Hematopoietic multipotent progenitor cell treated with erythropoietin and hydrocortisone succinate and interleukin-3 and kit ligand, for 8 days (in vitro differentiated cells): ENCODE results near the gene SMIM10L2A.
"Not testable (repeated sequence)": the region's sequence is repeated elsewhere in the genome, so short reads cannot be mapped to it uniquely, and the experiment has no call there.

Experiments used
- DNase-seq: peaks from one replicate; pipeline ENCODE4 v3.0.0-alpha.2; 2015

Gene SMIM10L2A

DNA sequence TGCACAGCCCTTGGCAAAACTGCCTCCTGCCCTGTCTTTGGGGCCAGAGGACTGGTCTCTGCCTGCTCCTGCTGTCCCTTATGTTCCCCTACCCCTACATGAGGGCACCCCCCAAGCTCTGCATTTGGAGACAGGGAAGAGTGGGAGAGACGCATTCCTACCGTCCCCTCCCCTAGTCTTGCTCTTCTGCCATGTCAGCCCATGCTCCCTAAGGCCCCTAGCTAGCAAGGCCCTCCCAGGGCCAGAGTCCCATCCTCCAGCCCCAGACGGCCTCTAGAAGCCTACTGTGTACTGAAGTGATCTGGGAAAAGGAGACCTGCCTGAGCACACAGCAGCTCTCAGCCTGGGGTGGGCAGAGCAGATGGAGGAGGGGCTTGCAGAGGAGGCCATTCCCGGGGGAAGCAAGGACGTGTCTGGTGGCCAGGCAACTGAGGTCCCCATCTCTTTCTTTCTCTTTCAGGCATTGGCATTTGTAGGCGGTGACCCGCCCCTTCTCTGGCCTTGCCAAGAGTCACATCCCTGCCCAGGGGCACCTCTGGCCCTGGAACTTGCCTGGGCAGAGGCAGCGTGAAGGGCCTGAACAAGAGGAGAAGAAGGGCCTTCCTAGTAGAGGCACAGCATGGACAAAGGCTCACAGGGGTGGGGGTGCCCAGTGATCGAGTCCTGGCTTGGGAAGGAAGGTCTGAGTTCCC, 1.6 kb downstream of the SMIM10L2A start:
- DNase-seq: not testable (repeated sequence)

GRCh38 chrX:135424469-135424868, 2.7 kb downstream of the SMIM10L2A start:
- DNase-seq: no peak

DNA sequence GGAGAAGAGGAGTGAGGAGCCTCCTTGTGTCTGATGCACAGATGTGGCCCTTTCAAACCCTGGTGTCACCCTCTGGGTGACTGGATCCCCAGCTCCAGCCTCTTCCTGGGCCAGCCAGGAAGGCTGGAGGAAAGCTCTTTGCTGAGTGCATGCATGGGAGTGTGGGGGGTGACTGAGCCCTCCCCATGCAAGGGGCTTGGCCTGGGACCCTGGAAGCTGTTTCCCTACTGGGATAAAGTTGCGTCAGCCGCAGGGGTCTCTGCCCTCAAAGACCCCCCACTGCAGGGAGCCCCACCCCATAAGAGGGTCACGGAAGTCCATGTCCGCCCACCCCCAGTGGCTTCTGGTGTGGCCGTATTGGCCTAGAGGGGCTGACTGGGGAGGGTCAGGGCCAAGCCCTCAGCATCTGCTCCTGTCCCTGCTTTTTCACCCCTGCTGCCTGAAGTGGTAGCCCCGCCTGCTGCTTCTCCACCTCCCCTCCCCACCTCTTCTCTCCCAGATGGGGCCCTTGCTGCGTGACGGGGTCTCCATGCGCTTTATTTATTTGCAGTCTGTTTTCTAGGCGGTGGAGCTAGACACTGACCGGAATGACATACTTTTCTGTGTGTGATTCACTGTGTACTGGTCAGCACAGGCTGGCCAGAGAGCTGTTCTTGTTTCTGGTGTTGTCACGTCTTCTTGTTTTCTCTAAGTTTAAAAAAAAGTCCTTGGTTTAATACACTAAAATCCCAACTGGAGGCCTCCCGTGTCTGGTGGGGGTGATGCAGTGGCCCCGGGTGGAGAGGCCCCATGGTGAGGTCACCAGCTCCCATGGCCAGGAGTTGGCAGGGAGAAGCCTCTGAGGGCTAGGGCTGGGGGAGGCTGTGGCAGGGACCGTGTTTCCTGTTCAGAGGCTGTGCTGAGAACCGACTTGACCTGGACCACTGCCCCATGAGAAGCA, 3.6 kb downstream of the SMIM10L2A start:
- no peak for DNase-seq

DNA sequence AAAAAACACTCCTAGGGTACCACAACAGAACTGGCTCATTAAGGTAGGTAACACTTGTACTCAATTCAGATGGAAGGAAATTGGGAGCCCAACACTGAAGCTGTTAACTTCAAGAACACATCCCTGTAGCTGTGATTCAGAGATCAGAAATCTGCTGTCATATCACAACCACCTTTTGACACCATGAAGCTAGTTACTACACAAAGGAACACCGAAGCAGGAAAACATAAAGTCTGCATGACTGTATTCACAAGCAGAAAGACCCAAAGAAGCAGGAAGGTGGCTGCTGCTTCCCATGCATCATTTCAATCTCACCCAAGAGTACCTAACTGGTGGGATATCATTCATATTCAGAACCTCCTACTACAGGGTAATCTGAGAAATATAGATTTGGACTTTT, 7.7 kb downstream of the SMIM10L2A start:
- DNase-seq: no peak

DNA sequence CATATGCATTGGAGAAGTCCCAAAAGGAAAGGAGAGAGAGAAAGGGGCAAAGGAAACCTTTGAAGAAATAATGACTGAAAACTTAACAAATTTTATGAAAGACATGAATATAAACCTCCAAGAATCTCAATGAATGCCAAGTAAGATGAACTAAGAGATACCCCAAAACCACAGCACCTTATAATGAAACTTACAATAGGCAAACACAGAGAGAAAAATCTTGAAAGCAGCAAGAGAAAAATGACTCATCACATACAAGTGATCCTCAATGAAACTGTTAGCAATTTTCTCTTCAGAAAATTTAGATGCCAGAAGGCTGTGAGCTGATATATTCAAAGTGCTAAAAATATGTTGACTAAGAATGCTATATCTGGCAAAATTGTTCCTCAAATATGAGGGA, 10.1 kb downstream of the SMIM10L2A start:
- no peak for DNase-seq

GRCh38 chrX:135432453-135432852, 10.7 kb downstream of the SMIM10L2A start:
- no peak for DNase-seq

DNA sequence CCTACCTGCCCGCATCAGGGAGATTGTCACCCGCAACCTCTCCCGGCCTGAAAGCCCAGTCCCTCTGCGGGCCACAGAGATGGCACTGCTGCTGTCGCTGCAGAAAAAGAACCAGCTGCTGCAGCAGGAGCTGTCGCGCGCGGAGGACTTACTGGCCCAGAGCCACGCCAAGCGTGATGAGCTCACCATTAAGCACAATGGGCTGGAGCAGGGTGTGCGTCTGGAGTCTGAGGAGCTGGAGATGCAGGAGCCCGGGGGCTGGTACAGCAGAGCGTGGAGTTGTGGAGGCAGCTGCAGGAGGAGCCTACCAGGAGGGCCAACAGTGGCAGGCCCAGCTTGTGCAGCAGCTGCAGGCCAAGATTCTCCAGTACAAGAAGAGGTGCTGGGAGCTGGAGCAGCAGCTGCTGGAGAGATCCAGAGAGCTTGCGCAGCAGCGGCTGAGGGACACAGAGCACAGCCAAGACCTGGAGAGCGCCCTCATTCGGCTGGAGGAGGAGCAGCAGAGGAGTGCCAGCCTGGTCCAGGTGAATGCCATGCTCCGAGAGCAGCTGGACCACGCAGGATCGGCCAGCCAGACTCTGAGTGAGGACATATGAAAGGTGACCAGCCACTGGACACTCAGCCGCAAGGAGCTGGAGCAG, 11.3 kb downstream of the SMIM10L2A start:
- no peak for DNase-seq

DNA sequence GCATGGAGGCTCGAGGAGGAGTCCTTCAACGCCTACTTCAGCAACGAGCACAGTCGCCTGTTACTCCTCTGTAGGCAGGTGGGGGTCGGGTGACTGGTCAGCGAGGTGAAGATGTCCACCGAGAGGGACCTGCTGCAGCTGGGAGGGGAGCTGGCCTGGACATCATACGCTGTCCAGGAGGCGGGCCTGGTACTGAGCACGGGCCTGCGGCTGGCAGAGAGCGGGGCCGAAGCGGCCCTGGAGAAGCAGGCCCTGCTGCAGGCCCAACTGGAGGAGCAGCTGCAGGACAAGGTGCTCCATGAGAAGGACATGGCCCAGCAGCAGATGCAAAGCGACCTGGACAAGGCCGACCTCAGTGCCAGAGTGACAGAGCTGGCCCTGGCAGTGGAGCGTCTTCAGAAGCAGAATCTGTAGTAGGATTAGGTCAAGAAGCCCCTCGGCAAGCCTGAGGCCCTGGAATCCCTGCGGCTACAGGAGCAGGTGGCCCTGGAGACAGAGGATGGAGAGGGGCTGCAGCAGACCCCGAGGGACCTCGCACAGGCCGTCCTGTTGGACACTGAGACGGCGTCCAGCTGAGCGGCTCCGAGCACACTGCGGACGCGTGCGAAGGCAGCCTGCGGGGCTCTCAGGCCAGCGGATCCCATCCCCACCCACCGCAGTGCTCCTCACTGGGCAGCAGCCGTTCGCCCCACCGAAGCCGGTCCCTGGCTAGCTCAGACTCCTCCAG, 11.9 kb downstream of the SMIM10L2A start:
- no peak for DNase-seq

DNA sequence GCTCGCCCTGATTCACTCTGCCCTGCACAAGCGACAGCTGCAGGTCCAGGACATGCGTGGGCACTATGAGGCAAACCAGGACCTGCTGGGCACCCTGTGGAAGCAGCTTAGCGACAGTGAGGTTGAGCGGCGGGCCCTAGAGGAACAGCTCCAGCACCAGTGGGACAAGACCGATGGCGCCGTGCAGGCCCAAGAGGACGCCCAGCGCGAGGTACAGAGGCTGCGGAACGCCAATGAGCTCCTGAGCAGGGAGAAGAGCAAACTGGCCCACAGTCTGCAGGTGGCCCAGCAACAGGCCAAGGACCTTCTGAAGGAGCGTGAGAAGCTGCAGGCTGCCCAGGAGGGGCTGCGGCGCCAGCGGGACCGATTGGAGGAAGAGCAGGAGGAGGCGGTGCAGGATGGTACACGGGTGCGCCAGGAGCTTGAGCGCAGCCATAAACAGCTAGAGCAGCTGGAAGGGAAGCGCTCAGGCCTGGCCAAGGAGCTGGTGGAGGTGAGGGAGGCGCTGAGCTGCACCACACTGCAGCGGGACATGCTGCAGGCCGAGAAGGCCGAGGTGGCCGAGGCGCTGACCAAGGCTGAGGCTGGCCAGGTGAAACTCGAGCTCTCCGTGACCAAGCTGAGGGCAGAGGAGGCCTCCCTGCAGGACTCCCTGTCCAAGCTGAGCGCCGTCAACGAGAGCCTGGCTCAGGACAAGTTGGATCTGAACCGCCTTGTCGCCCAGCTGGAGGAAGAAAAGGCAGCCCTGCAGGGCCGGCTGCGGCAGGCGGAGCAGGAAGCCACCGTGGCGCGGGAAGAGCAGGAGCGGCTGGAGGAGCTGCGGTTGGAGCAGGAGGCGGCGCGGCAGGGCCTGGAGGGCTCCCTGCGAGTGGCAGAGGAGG, 12.8 kb downstream of the SMIM10L2A start:
- DNase-seq: no peak

DNA sequence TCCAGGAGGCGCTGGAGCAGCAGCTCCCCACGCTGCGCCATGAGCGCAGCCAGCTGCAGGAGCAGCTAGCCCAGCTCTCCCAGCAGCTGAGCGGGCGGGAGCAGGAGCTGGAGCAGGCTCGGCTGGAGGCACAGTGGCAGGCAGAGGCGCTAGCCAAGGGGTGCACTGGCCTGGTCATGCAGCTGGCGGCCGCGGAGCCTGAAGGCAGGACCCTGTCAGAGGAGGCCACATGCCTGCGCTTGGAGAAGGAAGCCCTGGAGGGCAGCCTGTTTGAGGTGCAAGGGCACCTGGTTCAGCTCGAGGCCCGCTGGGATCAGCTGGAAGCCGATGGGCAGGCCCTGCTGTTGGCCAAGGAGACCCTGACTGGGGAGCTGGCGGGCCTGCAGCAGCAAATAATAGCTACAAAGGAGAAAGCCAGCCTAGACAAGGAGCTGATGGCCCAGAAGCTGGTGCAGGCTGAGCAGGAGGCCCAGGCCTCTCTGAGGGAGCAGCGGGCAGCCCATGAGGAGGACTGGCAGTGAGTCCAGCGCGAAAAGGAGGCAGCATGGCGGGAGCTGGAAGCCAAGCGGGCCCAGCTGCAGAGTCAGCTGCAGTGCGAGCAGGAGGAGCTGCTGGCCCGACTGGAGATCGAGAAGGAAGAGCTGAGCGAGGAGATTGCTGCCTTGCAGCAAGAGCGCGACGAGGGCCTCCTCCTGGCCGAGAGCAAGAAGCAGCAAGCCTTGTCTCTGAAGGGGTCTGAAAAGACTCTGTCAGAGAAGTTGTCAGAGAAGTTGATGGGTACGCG, 13.6 kb downstream of the SMIM10L2A start:
- no peak for DNase-seq

DNA sequence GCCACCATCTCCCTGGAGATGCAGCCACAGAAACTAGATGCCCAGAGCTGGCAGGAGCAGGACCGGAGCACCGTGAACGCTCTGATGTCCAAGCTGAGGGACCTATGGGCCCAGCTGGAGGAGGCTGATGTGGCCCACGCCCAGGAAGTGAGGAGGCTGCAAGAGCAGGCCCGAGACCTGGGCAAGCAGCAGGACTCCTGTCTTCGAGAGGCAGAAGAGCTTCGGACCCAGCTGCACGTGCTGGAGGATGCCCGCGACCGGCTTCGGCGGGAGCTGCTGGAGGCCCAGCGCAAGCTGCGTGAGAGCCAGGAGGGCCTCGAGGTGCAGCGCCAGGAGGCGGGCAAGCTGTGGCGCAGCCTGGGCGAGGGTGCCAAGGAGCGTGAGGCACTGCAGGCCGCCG, 14.2 kb downstream of the SMIM10L2A start:
- no peak for DNase-seq

GRCh38 chrX:135436456-135436855, 14.7 kb downstream of the SMIM10L2A start:
- DNase-seq: no peak

GRCh38 chrX:135436966-135437866, 15.5 kb downstream of the SMIM10L2A start:
- DNase-seq: no peak

- no peak for DNase-seq
Measured at GRCh38 chrX:135437867-135438733, 16.4 kb downstream of the SMIM10L2A start.

GRCh38 chrX:135438734-135439043, 16.9 kb downstream of the SMIM10L2A start:
- DNase-seq: no peak

DNA sequence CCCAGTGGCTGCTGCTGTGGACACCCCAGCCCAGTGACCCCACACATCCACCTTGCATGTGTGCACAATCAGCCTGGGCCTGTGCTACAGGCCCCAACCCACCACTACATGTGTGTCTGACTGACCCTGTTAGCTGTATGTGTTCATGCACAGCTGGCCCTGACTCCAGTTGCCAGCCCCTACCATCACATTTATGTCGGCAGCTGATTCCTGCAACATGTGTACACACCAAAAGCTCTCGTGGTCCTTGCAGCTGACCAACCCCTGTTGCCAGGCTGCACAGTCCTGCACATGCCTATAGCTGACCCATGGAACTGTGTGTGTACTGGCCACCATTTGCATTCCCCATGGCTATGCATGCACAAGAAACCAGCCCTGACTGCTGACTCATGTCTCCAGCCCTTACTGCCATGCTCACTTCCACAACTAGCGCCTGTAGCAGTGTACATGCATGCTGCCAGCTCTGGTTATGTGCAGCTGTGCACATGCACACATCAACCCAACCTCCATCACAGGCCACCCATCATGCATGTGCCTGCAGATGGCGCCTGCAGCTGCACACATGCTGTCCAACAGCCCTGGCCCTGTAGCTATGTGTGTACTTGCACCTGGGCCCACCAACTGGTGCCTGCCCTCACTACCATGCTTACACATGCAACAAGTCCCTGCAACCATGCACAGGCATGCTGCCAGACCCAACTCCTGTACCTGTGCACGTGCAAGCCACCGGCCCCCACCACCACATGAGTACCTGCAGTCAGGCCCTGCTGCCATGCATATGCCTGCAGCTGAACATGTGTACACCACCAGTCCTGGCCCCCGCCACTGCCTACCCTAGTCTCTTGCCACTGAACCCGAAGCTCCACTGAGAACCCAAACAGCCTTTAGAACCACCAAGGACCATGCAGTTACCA, 28.1 kb downstream of the SMIM10L2A start:
- no peak for DNase-seq

DNA sequence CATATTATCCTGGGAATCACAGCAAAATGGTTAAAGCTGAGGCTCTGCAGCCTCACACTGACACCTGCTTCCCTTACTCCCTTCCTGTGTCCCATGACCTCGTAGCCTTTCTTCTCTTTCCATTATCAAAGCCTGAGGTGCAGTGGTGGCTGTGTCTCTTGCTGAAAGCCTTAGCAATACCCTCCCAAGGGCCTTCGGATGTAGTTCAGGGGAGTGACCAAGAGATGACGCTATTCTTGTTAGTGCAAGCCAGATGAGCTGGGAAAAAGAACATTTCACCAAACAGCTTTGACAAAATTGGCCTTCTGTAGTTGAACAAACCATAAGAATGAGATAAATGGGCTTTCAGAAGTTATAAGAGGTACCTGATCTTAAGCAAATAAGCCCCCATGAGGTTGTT, 31.6 kb downstream of the SMIM10L2A start:
- DNase-seq: no peak

DNA sequence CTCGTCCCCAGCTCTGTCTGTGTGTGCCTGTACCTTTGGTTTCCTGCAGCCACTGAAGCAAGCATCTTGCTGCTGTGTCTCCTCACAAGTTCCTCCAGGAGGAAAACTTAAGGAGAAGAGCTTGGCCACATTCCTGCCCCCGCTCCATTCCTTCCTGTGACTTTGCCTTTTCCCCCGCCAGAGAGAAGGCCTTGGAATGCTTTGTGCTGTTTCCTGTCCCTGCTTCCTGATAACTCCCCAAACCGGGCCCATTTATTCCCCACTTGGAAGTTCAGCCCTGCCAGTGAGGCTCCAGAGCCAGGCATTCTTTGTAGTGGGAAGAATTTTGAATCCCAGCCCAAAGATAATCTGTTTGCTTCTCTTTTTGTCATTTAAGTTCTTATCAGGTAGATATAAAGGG, 33.1 kb downstream of the SMIM10L2A start:
- no peak for DNase-seq
